Measurements from ENCODE around the gene DSN1. TPM values are rescaled to one million over a fixed set of nuclear protein-coding genes. Genes with fewer than 3 reads are reported as not detected.
A peak's percentile ranks its signal among the peaks of the same experiment; 100 is the strongest.

DSN1 gene
- total and polyA plus RNA-seq, 2 experiments from 2014 or later, result 19.4 to 26.4 TPM

GRCh38 chr20:36744243-36744642, 29.3 kb downstream of the DSN1 start:
- H3K27ac ChIP-seq (ENCODE audit: low read depth), result no peak overlapping the region
- H3K9me3 Mint-ChIP-seq, result no peaks in the 10 kb centered on the region
- peaks cover 11% of the 10 kb centered on the region for H3K79me2 ChIP-seq (replicated peaks; ENCODE audit: insufficient read depth)
- no peak overlapping the region for H2AFZ ChIP-seq
- peaks cover 11% of the 10 kb centered on the region; the same call in 1 of the 2 replicates for H3F3A ChIP-seq (replicated peaks; ENCODE audit: low read depth)
- peak overlapping the region; percentile 71; the same call in 1 of the 2 replicates for H3K27ac Mint-ChIP-seq
- no peaks in the 10 kb centered on the region; the same call in 1 of the 2 replicates for H4K20me1 ChIP-seq (replicated peaks; ENCODE audit: insufficient read depth)
- no peak for TF ChIP-seq STAT1 (IDR thresholded peaks at IDR 0.05; ENCODE audit: unreplicated experiment)
- no peak for TF ChIP-seq EZH2 (IDR thresholded peaks at IDR 0.05; ENCODE audit: low read depth, unreplicated experiment)
- no peak for TF ChIP-seq CTCF (conservative IDR thresholded peaks at IDR 0.05; ENCODE audit: low read depth in 2 of 2)
- TF ChIP-seq ZNF114 (CRISPR knock-in tag; IDR thresholded peaks at IDR 0.05), result no peak
- no peak for TF ChIP-seq REST (IDR thresholded peaks at IDR 0.05; ENCODE audit: unreplicated experiment)
- TF ChIP-seq, protein P1, sequence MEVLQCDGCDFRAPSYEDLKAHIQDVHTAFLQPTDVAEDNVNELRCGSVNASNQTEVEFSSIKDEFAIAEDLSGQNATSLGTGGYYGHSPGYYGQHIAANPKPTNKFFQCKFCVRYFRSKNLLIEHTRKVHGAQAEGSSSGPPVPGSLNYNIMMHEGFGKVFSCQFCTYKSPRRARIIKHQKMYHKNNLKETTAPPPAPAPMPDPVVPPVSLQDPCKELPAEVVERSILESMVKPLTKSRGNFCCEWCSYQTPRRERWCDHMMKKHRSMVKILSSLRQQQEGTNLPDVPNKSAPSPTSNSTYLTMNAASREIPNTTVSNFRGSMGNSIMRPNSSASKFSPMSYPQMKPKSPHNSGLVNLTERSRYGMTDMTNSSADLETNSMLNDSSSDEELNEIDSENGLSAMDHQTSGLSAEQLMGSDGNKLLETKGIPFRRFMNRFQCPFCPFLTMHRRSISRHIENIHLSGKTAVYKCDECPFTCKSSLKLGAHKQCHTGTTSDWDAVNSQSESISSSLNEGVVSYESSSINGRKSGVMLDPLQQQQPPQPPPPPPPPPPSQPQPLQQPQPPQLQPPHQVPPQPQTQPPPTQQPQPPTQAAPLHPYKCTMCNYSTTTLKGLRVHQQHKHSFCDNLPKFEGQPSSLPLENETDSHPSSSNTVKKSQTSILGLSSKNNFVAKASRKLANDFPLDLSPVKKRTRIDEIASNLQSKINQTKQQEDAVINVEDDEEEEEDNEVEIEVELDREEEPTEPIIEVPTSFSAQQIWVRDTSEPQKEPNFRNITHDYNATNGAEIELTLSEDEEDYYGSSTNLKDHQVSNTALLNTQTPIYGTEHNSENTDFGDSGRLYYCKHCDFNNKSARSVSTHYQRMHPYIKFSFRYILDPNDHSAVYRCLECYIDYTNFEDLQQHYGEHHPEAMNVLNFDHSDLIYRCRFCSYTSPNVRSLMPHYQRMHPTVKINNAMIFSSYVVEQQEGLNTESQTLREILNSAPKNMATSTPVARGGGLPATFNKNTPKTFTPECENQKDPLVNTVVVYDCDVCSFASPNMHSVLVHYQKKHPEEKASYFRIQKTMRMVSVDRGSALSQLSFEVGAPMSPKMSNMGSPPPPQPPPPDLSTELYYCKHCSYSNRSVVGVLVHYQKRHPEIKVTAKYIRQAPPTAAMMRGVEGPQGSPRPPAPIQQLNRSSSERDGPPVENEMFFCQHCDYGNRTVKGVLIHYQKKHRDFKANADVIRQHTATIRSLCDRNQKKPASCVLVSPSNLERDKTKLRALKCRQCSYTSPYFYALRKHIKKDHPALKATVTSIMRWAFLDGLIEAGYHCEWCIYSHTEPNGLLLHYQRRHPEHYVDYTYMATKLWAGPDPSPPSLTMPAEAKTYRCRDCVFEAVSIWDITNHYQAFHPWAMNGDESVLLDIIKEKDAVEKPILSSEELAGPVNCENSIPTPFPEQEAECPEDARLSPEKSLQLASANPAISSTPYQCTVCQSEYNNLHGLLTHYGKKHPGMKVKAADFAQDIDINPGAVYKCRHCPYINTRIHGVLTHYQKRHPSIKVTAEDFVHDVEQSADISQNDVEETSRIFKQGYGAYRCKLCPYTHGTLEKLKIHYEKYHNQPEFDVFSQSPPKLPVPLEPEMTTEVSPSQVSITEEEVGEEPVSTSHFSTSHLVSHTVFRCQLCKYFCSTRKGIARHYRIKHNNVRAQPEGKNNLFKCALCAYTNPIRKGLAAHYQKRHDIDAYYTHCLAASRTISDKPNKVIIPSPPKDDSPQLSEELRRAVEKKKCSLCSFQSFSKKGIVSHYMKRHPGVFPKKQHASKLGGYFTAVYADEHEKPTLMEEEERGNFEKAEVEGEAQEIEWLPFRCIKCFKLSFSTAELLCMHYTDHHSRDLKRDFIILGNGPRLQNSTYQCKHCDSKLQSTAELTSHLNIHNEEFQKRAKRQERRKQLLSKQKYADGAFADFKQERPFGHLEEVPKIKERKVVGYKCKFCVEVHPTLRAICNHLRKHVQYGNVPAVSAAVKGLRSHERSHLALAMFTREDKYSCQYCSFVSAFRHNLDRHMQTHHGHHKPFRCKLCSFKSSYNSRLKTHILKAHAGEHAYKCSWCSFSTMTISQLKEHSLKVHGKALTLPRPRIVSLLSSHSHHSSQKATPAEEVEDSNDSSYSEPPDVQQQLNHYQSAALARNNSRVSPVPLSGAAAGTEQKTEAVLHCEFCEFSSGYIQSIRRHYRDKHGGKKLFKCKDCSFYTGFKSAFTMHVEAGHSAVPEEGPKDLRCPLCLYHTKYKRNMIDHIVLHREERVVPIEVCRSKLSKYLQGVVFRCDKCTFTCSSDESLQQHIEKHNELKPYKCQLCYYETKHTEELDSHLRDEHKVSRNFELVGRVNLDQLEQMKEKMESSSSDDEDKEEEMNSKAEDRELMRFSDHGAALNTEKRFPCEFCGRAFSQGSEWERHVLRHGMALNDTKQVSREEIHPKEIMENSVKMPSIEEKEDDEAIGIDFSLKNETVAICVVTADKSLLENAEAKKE (CRISPR knock-in tag; IDR thresholded peaks at IDR 0.05), result no peak
- TF ChIP-seq, protein P2, sequence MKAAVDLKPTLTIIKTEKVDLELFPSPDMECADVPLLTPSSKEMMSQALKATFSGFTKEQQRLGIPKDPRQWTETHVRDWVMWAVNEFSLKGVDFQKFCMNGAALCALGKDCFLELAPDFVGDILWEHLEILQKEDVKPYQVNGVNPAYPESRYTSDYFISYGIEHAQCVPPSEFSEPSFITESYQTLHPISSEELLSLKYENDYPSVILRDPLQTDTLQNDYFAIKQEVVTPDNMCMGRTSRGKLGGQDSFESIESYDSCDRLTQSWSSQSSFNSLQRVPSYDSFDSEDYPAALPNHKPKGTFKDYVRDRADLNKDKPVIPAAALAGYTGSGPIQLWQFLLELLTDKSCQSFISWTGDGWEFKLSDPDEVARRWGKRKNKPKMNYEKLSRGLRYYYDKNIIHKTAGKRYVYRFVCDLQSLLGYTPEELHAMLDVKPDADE (IDR thresholded peaks at IDR 0.05), result no peak
- TF ChIP-seq POLR2AphosphoS5 (IDR thresholded peaks at IDR 0.05; ENCODE audit: low read depth), result no peak
- TF ChIP-seq JUNB (IDR thresholded peaks at IDR 0.05; ENCODE audit: unreplicated experiment), result no peak
- TF ChIP-seq CREB1 (CRISPR knock-in tag; IDR thresholded peaks at IDR 0.05; ENCODE audit: low read depth), result no peak
- TF ChIP-seq EZH2phosphoT487 (IDR thresholded peaks at IDR 0.05; ENCODE audit: unreplicated experiment), result no peak
- no peak for TF ChIP-seq NANOG (IDR thresholded peaks at IDR 0.05; ENCODE audit: borderline replicate concordance)
- no peak for TF ChIP-seq ZNF331 (CRISPR knock-in tag; IDR thresholded peaks at IDR 0.05; ENCODE audit: low read depth)
- H3K4me1 Mint-ChIP-seq, result peaks cover 18% of the 10 kb centered on the region
- no peaks in the 10 kb centered on the region; the same call in 1 of the 2 replicates for H3K27me3 ChIP-seq (ENCODE audit: insufficient read depth)
- H3K27me3 Mint-ChIP-seq (ENCODE audit: insufficient read depth, low read depth, poor library complexity), result peaks cover 3% of the 10 kb centered on the region
- peak overlapping the region; percentile 99 for H3K4me2 ChIP-seq
- H3K4me3 Mint-ChIP-seq, result peak overlapping the region; percentile 63
- DNase-seq (ENCODE audit: low spot score), result no peak
- peaks cover 13% of the 10 kb centered on the region for H3K4me1 ChIP-seq (ENCODE audit: insufficient read depth)
- H3K36me3 ChIP-seq (ENCODE audit: insufficient read depth), result no peaks in the 10 kb centered on the region
- ATAC-seq, result no peak
- H3K36me3 Mint-ChIP-seq (ENCODE audit: low read depth), result no peaks in the 10 kb centered on the region; the same call in 2 of the 3 replicates
- peak overlapping the region; percentile 93 for H3K4me3 ChIP-seq
- H3K9me2 ChIP-seq (ENCODE audit: insufficient read depth), result no peaks in the 10 kb centered on the region
